Gastroesophageal sphincter (tissue), 4 donors: ENCODE measurements around the gene IL22RA2. TPM values are rescaled to one million over a fixed set of nuclear protein-coding genes. Genes with fewer than 3 reads are reported as not detected.

ENCODE experiments used
- ATAC-seq: fragments of 150-250 bp; one replicate; pipeline ENCODE4 v1.9.1; 2016; ENCODE audit warnings: mild to moderate bottlenecking, moderate library complexity
- H3K27ac ChIP-seq, 4 donors: fragments of 200-600 bp; sonication (generic) in 3 of 4; 1 replicate in 3 of 4; 2 replicates in 1 of 4; pipeline ENCODE4 v1.5.1; 2016 to 2019
- H3K27me3 ChIP-seq: fragments of 200-600 bp; sonication (generic); one replicate; pipeline ENCODE4 v1.5.1; 2019
- H3K36me3 ChIP-seq, 2 donors: fragments of 200-600 bp; sonication (generic); one replicate each; pipeline ENCODE4 v1.5.1; 2019; ENCODE audit warnings: control low read depth in 1 of 2
- H3K4me1 ChIP-seq, 3 donors: fragments of 200-600 bp; sonication (generic); 1 replicate in 2 of 3; 2 replicates in 1 of 3; pipeline ENCODE4 v1.5.1; 2016 to 2019; ENCODE audit warnings: control low read depth in 2 of 3
- H3K4me3 ChIP-seq, 2 donors: fragments of 200-600 bp; sonication (generic); one replicate each; pipeline ENCODE4 v1.5.1; 2019; ENCODE audit warnings: mild to moderate bottlenecking in 1 of 2, moderate library complexity in 1 of 2
- H3K9me3 ChIP-seq, 3 donors: fragments of 200-600 bp; sonication (generic); one replicate each; pipeline ENCODE4 v1.5.1; 2017 to 2019; ENCODE audit warnings: control low read depth in 2 of 3
- CTCF ChIP-seq, 4 experiments: fragments of 200-600 bp in 2 of 4; fragments of 450-650 bp in 2 of 4; sonication (generic) in 1 of 4; IDR thresholded peaks; one replicate each; pipeline ENCODE4 v1.5.1; 2017 to 2019; ENCODE audit warnings: antibody characterized with exemption in 4 of 4, mild to moderate bottlenecking in 2 of 4, moderate library complexity in 2 of 4
- EP300 ChIP-seq: sonication (generic); formaldehyde crosslinking; IDR thresholded peaks from one replicate; pipeline ENCODE4 v1.6.1; 2017; ENCODE audit warnings: antibody characterized with exemption, mild to moderate bottlenecking
- POLR2A ChIP-seq, 2 donors: fragments of 450-650 bp; IDR thresholded peaks; one replicate each; pipeline ENCODE4 v1.6.1; 2017; ENCODE audit warnings: antibody characterized with exemption in 2 of 2, mild to moderate bottlenecking in 2 of 2, moderate library complexity in 1 of 2
- POLR2AphosphoS5 ChIP-seq: sonication (generic); formaldehyde crosslinking; IDR thresholded peaks from one replicate; pipeline ENCODE4 v1.6.1; 2017; ENCODE audit warnings: antibody characterized with exemption
- WGBS, 2 donors: methylation state at CpG; one replicate each; pipeline ENCODE4 v1.1.5; 2018; ENCODE audit warnings: low coverage in 1 of 2; 5-methylcytosine and 5-hydroxymethylcytosine counted together
- total RNA-seq, 4 donors: library from RNA; depleted of rRNA; stranded (reverse); fragments of >200 nt; gene quantifications; one replicate each; pipeline ENCODE4 v1.1.0, GENCODE V29; 2016

Gene IL22RA2
- total RNA-seq, 4 donors from 2014 or later = not detected

GRCh38 chr6:137150072-137150471 is 23.4 kb downstream of the IL22RA2 start:
- no peak for ATAC-seq
- Histone ChIP-seq H3K27me3 (no peaks in the 10 kb centered on the region), H3K4me1 (no peaks in the 10 kb centered on the region), H3K36me3 (no peaks in the 10 kb centered on the region), H3K4me3 (no peak overlapping the region), H3K27ac (no peak overlapping the region), H3K9me3 (no peaks in the 10 kb centered on the region)
- TF ChIP-seq POLR2AphosphoS5 (no peak), POLR2A (IDR thresholded peaks at IDR 0.05) (no peak), CTCF (IDR thresholded peaks at IDR 0.05) (no peak), EP300 (no peak)
- 47 to 72% methylated on average over 2 to 3 of the region's 3 CpGs for WGBS, 2 donors

- Histone ChIP-seq H3K4me3 (no peak overlapping the region), H3K27me3 (no peaks in the 10 kb centered on the region), H3K9me3 (no peaks in the 10 kb centered on the region), H3K4me1 (no peaks in the 10 kb centered on the region), H3K27ac (no peak overlapping the region), H3K36me3 (no peaks in the 10 kb centered on the region)
- TF ChIP-seq EP300 (no peak), POLR2A (IDR thresholded peaks at IDR 0.05) (no peak), POLR2AphosphoS5 (no peak), CTCF (IDR thresholded peaks at IDR 0.05) (no peak)
- peak; percentile 42 for ATAC-seq
- 36 to 92% methylated on average over 1 of the region's 1 CpG for WGBS, 2 donors
Measured at GRCh38 chr6:137149035-137149393, 24.4 kb downstream of the IL22RA2 start.

GRCh38 chr6:137148306-137149034 is 25.0 kb downstream of the IL22RA2 start:
- Histone ChIP-seq H3K36me3 (no peaks in the 10 kb centered on the region), H3K9me3 (no peaks in the 10 kb centered on the region), H3K27ac (peak overlapping the region in 1 of 4 donors; percentile 45), H3K4me1 (no peaks in the 10 kb centered on the region), H3K4me3 (no peak overlapping the region), H3K27me3 (no peaks in the 10 kb centered on the region)
- 34 to 100% methylated on average over 2 of the region's 2 CpGs for WGBS, 2 donors
- TF ChIP-seq CTCF (IDR thresholded peaks at IDR 0.05) (no peak), POLR2AphosphoS5 (peak; percentile 9)
- ATAC-seq = peak; percentile 90

- no peaks in the 10 kb centered on the region for H3K4me1 ChIP-seq
- H3K36me3 ChIP-seq = no peaks in the 10 kb centered on the region
- TF ChIP-seq CTCF (IDR thresholded peaks at IDR 0.05) (no peak), EP300 (no peak), POLR2AphosphoS5 (no peak), POLR2A (IDR thresholded peaks at IDR 0.05) (no peak)
- no peaks in the 10 kb centered on the region for H3K27me3 ChIP-seq
- WGBS, 2 donors = 92 to 96% methylated on average over 3 to 4 of the region's 4 CpGs
- no peak for ATAC-seq
- H3K4me3 ChIP-seq = no peak overlapping the region
- no peak overlapping the region for H3K27ac ChIP-seq
- no peaks in the 10 kb centered on the region for H3K9me3 ChIP-seq
Measured at GRCh38 chr6:137147195-137147594, 26.2 kb downstream of the IL22RA2 start.

- WGBS, 2 donors = 85 to 87% methylated on average over 4 of the region's 4 CpGs
- Histone ChIP-seq H3K27me3 (no peaks in the 10 kb centered on the region), H3K4me1 (no peaks in the 10 kb centered on the region), H3K9me3 (no peaks in the 10 kb centered on the region), H3K4me3 (no peak overlapping the region), H3K36me3 (no peaks in the 10 kb centered on the region), H3K27ac (no peak overlapping the region)
- no peak for ATAC-seq
- TF ChIP-seq POLR2AphosphoS5 = no peak
- no peak for TF ChIP-seq POLR2A (IDR thresholded peaks at IDR 0.05)
- TF ChIP-seq EP300 = no peak
Measured at GRCh38 chr6:137146206-137146605, 27.2 kb downstream of the IL22RA2 start.
